Hepatocyte (in vitro differentiated cells): ENCODE data around the gene SLC9B1.
"Not testable (repeated sequence)": the region's sequence is repeated elsewhere in the genome, so short reads cannot be mapped to it uniquely, and the experiment has no call there.

Experiments
- CTCF ChIP-seq: fragments of 200-600 bp; sonication (generic); IDR thresholded peaks from 2 replicates; pipeline ENCODE4 v1.5.1; 2016; ENCODE audit warnings: antibody characterized with exemption, mild to moderate bottlenecking; ENCODE audit not compliant: poor library complexity
- EZH2 ChIP-seq: fragments of 200-600 bp; sonication (generic); IDR thresholded peaks from 2 replicates; pipeline ENCODE4 v1.6.1; 2016; ENCODE audit warnings: antibody characterized with exemption, mild to moderate bottlenecking, borderline replicate concordance

GRCh38 chr4:102897610-102898009 is 121.9 kb downstream of the SLC9B1 start:
- TF ChIP-seq CTCF, EZH2: not testable (repeated sequence)
